Gastrocnemius medialis (tissue), 4 donors: ENCODE data around the gene CERS6. TPM values are rescaled to one million over a fixed set of nuclear protein-coding genes. Genes with fewer than 3 reads are reported as not detected.

ENCODE experiments used
- ATAC-seq, 2 donors: fragments of 150-250 bp; one replicate each; pipeline ENCODE4 v1.9.1; 2016
- DNase-seq, 2 donors: peaks; one replicate each; pipeline ENCODE4 v3.0.0-alpha.2; 2019
- H3K27ac ChIP-seq, 4 donors: fragments of 200-600 bp; sonication (generic); 1 replicate in 1 of 4; 2 replicates in 3 of 4; pipeline ENCODE4 v1.5.1; 2016 to 2018; ENCODE audit warnings: mild to moderate bottlenecking in 2 of 4, moderate library complexity in 1 of 4
- H3K27me3 ChIP-seq, 3 donors: fragments of 200-600 bp; sonication (generic) in 2 of 3; 1 replicate in 1 of 3; 2 replicates in 2 of 3; pipeline versions ENCODE4 v1.5.1 to v1.6.0; 2016 to 2019; ENCODE audit warnings: mild to moderate bottlenecking in 1 of 3, moderate library complexity in 1 of 3
- H3K36me3 ChIP-seq, 2 donors: fragments of 200-600 bp; sonication (generic) in 1 of 2; one replicate each; pipeline ENCODE4 v1.5.1; 2017 to 2018
- H3K4me1 ChIP-seq, 2 donors: fragments of 200-600 bp; sonication (generic) in 1 of 2; one replicate each; pipeline ENCODE4 v1.5.1; 2016 to 2017; ENCODE audit warnings: mild to moderate bottlenecking in 2 of 2
- H3K4me3 ChIP-seq, 4 donors: fragments of 200-600 bp; sonication (generic) in 3 of 4; 1 replicate in 1 of 4; 2 replicates in 3 of 4; pipeline ENCODE4 v1.5.1; 2016 to 2019; ENCODE audit warnings: mild to moderate bottlenecking in 2 of 4
- H3K9me3 ChIP-seq, 3 donors: fragments of 200-600 bp; sonication (generic) in 2 of 3; 1 replicate in 1 of 3; 2 replicates in 2 of 3; pipeline ENCODE4 v1.5.1; 2016 to 2019
- POLR2A ChIP-seq, 2 donors: fragments of 450-650 bp; IDR thresholded peaks; one replicate each; pipeline ENCODE4 v1.6.1; 2017; ENCODE audit warnings: antibody characterized with exemption in 2 of 2, mild to moderate bottlenecking in 2 of 2, moderate library complexity in 2 of 2
- in situ Hi-C, 4 donors: fragments of 200-750 bp; cut with MboI; loops; one replicate each; pipeline versions ENCODE4 v1.15.0 to v1.8.0; 2017; ENCODE audit warnings: low sequenced_read_pairs in 4 of 4
- intact Hi-C: fragments of 100-400 bp; cut with DNase I; formaldehyde crosslinking; loops from one replicate; pipeline ENCODE4 v1.15.1; 2023; ENCODE audit warnings: low total_unique reads
- total RNA-seq, 4 donors: library from RNA; depleted of rRNA; stranded (reverse); fragments of >200 nt; gene quantifications; one replicate each; pipeline versions ENCODE4 v1.1.0 to v1.2.3, GENCODE V29; 2016
- TF ChIP-seq, protein P1 (sequence below), 5 experiments: fragments of 450-650 bp in 3 of 5; fragments of 200-600 bp in 2 of 5; sonication (generic) in 2 of 5; IDR thresholded peaks in 4 of 5; conservative IDR thresholded peaks in 1 of 5; 1 replicate in 4 of 5; 2 replicates in 1 of 5; pipeline ENCODE4 v1.5.1; 2016 to 2019; ENCODE audit warnings: antibody characterized with exemption in 5 of 5, mild to moderate bottlenecking in 3 of 5, moderate library complexity in 3 of 5

The CERS6 gene
- total RNA-seq, 4 donors from 2014 or later = 11.9 to 18.0 (median 14.7) TPM

DNA sequence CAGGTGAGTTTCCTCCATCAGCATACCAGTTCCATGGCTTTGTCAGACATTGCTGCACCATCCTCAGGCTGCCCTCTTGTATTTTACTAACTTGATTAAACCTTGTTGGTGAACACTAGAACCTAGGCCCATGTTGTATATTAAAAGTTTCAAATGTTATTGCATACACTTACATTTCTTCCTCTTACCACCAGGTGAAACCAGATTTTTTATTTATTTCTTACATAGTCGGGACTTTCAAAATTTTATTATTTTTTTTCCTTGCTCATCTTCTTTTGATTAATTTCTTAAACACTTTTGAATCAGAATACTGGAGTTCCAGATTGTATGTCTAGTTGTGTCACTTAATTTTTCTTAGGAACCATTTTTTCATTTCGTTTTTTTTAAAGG lies 5.9 kb downstream of the CERS6 start:
- in situ Hi-C loops (no loop called here), intact Hi-C loops (no loop called here)
- ATAC-seq (no peak), DNase-seq (no peak)
- no peak overlapping the region for H3K27ac ChIP-seq
- H3K4me3 ChIP-seq = no peak overlapping the region
- no peak for TF ChIP-seq POLR2A (IDR thresholded peaks at IDR 0.05)
- TF ChIP-seq, protein P1, sequence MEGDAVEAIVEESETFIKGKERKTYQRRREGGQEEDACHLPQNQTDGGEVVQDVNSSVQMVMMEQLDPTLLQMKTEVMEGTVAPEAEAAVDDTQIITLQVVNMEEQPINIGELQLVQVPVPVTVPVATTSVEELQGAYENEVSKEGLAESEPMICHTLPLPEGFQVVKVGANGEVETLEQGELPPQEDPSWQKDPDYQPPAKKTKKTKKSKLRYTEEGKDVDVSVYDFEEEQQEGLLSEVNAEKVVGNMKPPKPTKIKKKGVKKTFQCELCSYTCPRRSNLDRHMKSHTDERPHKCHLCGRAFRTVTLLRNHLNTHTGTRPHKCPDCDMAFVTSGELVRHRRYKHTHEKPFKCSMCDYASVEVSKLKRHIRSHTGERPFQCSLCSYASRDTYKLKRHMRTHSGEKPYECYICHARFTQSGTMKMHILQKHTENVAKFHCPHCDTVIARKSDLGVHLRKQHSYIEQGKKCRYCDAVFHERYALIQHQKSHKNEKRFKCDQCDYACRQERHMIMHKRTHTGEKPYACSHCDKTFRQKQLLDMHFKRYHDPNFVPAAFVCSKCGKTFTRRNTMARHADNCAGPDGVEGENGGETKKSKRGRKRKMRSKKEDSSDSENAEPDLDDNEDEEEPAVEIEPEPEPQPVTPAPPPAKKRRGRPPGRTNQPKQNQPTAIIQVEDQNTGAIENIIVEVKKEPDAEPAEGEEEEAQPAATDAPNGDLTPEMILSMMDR (IDR thresholded peaks at IDR 0.05 in 4 of 5, conservative IDR thresholded peaks at IDR 0.05 in 1 of 5) = no peak
- H3K36me3 ChIP-seq = no peaks in the 10 kb centered on the region
- no peaks in the 10 kb centered on the region for H3K9me3 ChIP-seq
- H3K4me1 ChIP-seq = peaks cover 28 to 31% of the 10 kb centered on the region in 2 donors
- no peaks in the 10 kb centered on the region for H3K27me3 ChIP-seq

DNA sequence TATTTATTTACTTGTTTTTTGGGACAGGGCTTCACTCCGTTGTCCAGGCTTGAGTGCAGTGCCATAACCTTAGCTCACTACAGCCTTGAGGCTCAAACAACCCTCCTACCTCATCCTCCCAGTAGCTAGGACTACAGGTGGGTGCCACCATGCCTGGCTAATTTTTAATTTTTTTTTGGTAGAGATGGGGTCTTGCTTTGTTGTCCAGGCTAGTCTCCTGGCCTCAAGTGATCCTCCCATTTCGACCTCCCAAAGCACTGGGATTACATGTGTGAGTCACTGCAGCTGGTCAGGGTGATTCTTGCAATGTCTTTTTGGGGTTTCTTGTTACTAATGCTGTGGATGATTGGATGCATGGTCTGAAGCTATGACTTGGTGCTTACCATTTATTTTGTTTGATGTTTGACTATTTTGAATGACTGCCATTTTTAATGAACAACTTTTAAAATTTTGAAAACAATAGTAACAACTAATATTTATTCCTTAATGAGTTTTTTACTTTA lies 6.5 kb downstream of the CERS6 start:
- Histone ChIP-seq H3K4me3 (no peak overlapping the region), H3K4me1 (peaks cover 29 to 33% of the 10 kb centered on the region in 2 donors)
- intact Hi-C loops = no loop called here

DNA sequence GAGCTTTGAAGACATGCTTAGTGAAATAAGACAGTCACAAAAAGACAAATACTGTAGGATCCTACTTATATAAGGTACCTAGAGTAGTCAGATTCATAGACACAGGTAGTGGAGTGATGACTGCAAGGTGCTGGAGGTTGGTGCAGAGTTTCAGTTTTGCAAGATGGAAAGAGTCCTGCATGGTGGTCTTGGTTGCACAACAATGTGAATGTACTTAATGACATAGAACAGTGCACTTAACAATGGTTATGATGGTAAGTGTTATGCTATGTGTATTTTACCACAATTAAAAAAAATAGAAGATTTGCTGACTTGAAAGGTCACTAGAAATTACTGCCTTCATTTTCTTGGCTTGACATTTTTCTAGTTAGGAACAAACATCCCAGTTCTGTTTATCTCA lies 9.5 kb downstream of the CERS6 start:
- H3K27me3 ChIP-seq = no peaks in the 10 kb centered on the region
- TF ChIP-seq, protein P1 (IDR thresholded peaks at IDR 0.05 in 4 of 5, conservative IDR thresholded peaks at IDR 0.05 in 1 of 5) = no peak
- no peak for TF ChIP-seq POLR2A (IDR thresholded peaks at IDR 0.05)
- H3K9me3 ChIP-seq = no peaks in the 10 kb centered on the region
- intact Hi-C loops (no loop called here), in situ Hi-C loops (no loop called here)
- H3K4me1 ChIP-seq = peaks cover 20 to 25% of the 10 kb centered on the region in 2 donors
- no peaks in the 10 kb centered on the region for H3K36me3 ChIP-seq
- no peak for DNase-seq
- H3K4me3 ChIP-seq = no peak overlapping the region
- ATAC-seq = no peak
- no peak overlapping the region for H3K27ac ChIP-seq

More for the DNA sequence above, 6.5 kb downstream of the CERS6 start:
- DNase-seq (no peak), ATAC-seq (no peak)
- Histone ChIP-seq H3K9me3 (no peaks in the 10 kb centered on the region), H3K27me3 (no peaks in the 10 kb centered on the region), H3K27ac (no peak overlapping the region), H3K36me3 (no peaks in the 10 kb centered on the region)
- TF ChIP-seq, protein P1 (IDR thresholded peaks at IDR 0.05 in 4 of 5, conservative IDR thresholded peaks at IDR 0.05 in 1 of 5) = no peak
- no peak for TF ChIP-seq POLR2A (IDR thresholded peaks at IDR 0.05)
- in situ Hi-C loops = no loop called here

DNA sequence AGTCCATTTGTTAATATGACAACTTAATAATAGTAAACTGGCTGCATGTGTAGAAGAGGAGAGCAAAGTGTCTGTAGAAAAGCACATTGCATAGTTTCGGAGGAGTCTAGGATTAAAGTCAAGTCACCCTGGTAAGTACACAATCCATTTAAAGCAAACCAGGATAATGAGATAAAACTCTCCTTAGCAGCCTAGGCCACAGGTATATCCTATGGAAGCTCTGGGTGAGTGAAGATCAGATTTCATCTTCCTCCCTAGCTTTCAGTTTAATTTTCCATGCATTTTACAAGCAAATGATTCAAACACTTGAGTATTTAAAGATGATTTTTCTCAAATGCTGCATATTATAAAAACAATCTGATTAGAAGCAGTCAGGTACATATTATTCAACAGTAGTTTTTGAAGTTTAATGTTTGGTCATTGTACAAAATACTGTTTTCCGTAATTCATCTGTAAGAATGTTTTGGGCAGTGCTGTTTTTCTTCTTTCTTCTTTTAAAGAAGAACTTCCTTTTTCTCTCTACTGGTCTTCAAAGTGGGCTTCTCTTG lies 10.2 kb downstream of the CERS6 start:
- H3K27me3 ChIP-seq = no peaks in the 10 kb centered on the region
- in situ Hi-C loops (no loop called here), intact Hi-C loops (no loop called here)
- no peaks in the 10 kb centered on the region for H3K36me3 ChIP-seq
- no peak for DNase-seq
- H3K27ac ChIP-seq = no peak overlapping the region
- H3K4me1 ChIP-seq = peaks cover 20 to 25% of the 10 kb centered on the region in 2 donors
- no peak overlapping the region for H3K4me3 ChIP-seq
- TF ChIP-seq, protein P1 (IDR thresholded peaks at IDR 0.05 in 4 of 5, conservative IDR thresholded peaks at IDR 0.05 in 1 of 5) = no peak
- ATAC-seq = no peak
- no peaks in the 10 kb centered on the region for H3K9me3 ChIP-seq
